Renal pelvis (tissue), 4 donors: ENCODE results near the gene LCN6. TPM values are rescaled to one million over a fixed set of nuclear protein-coding genes. Genes with fewer than 3 reads are reported as not detected.
"Not testable (repeated sequence)": the region's sequence is repeated elsewhere in the genome, so short reads cannot be mapped to it uniquely, and the experiment has no call there.

ENCODE experiments used
- DNase-seq: peaks from one replicate; pipeline ENCODE4 v3.0.0-alpha.2; 2013
- polyA plus RNA-seq, 3 donors: library from polyadenylated mRNA; unstranded; fragments of 120-200 nt; gene quantifications; one replicate each; pipeline ENCODE4 v1.2.1, GENCODE V29; 2013; ENCODE audit not compliant: insufficient read length in 3 of 3

LCN6 gene
- polyA plus RNA-seq, 3 donors: not detected

GRCh38 chr9:136724772-136725171 lies 23.6 kb downstream of the LCN6 start:
- no peak for DNase-seq

- no peak for DNase-seq
Measured at GRCh38 chr9:136723989-136724388, 24.3 kb downstream of the LCN6 start.

GRCh38 chr9:136723362-136723976 lies 24.9 kb downstream of the LCN6 start:
- DNase-seq: no peak

GRCh38 chr9:136722969-136723356 lies 25.4 kb downstream of the LCN6 start:
- DNase-seq: no peak

- no peak for DNase-seq
Measured at GRCh38 chr9:136722093-136722968, 26.0 kb downstream of the LCN6 start.

- DNase-seq: no peak
Measured at GRCh38 chr9:136721339-136722092, 26.8 kb downstream of the LCN6 start.

GRCh38 chr9:136720898-136721338 lies 27.4 kb downstream of the LCN6 start:
- DNase-seq: no peak

GRCh38 chr9:136720251-136720897 lies 28.0 kb downstream of the LCN6 start:
- no peak for DNase-seq

- no peak for DNase-seq
Measured at GRCh38 chr9:136719195-136719880, 29.0 kb downstream of the LCN6 start.

GRCh38 chr9:136718345-136719194 lies 29.8 kb downstream of the LCN6 start:
- no peak for DNase-seq

GRCh38 chr9:136717399-136717798 lies 30.9 kb downstream of the LCN6 start:
- no peak for DNase-seq

- DNase-seq: no peak
Measured at GRCh38 chr9:136714893-136715274, 33.4 kb downstream of the LCN6 start.

- no peak for DNase-seq
Measured at GRCh38 chr9:136714096-136714892, 34.0 kb downstream of the LCN6 start.

- no peak for DNase-seq
Measured at GRCh38 chr9:136713550-136713949, 34.8 kb downstream of the LCN6 start.

GRCh38 chr9:136712690-136713544 lies 35.4 kb downstream of the LCN6 start:
- no peak for DNase-seq

GRCh38 chr9:136711751-136712689 lies 36.3 kb downstream of the LCN6 start, which contains the start of gene DIPK1B:
DIPK1B (plus strand) TSS chr9:136712572; CDS start chr9:136712666, 94 bp downstream.
- no peak for DNase-seq

- not testable (repeated sequence) for DNase-seq
Measured at GRCh38 chr9:136711219-136711648, 37.1 kb downstream of the LCN6 start.
